Psoas muscle (tissue), 8 donors: ENCODE results near the gene NDUFV1. TPM values are rescaled to one million over a fixed set of nuclear protein-coding genes. Genes with fewer than 3 reads are reported as not detected.

ENCODE experiments used
- ATAC-seq, 4 donors: fragments of 200-7000 bp; cut with Tn5 transposase; one replicate each; pipeline ENCODE4 v1.9.1; 2020; ENCODE audit warnings: moderate library complexity in 3 of 4, mild to moderate bottlenecking in 2 of 4
- DNase-seq, 2 donors: peaks; one replicate each; pipeline ENCODE4 v3.0.0-alpha.2; 2020
- H3K27ac ChIP-seq: fragments of 200-600 bp; one replicate; pipeline ENCODE4 v1.8.0; 2022
- H3K27me3 ChIP-seq, 3 donors: fragments of 200-600 bp in 1 of 3; one replicate each; pipeline versions ENCODE4 v1.6.1 to v1.8.0; 2013 to 2022; ENCODE audit warnings: low read length in 2 of 3, mild to moderate bottlenecking in 2 of 3, moderate library complexity in 1 of 3; ENCODE audit not compliant: insufficient read depth in 3 of 3
- H3K36me3 ChIP-seq, 2 donors: fragments of 200-600 bp in 1 of 2; one replicate each; pipeline versions ENCODE4 v1.6.1 to v1.8.0; 2013 to 2022; ENCODE audit warnings: low read depth in 1 of 2, mild to moderate bottlenecking in 1 of 2, moderate library complexity in 1 of 2; ENCODE audit not compliant: insufficient read depth in 1 of 2
- H3K4me1 ChIP-seq: fragments of 200-600 bp; one replicate; pipeline ENCODE4 v1.8.0; 2022
- H3K4me3 ChIP-seq: fragments of 200-600 bp; one replicate; pipeline ENCODE4 v1.8.0; 2022; ENCODE audit warnings: mild to moderate bottlenecking
- H3K9me3 ChIP-seq: fragments of 200-600 bp; one replicate; pipeline ENCODE4 v1.8.0; 2022
- WGBS, 3 donors: extraction: QIAGEN DNeasy Blood & Tissue Kit; methylation state at CpG; one replicate each; pipeline versions ENCODE4 v1.1.6 to v1.1.7; 2013; 5-methylcytosine and 5-hydroxymethylcytosine counted together
- intact Hi-C, 2 donors: fragments of 100-400 bp; cut with DNase I; formaldehyde crosslinking; loops; one replicate each; pipeline versions ENCODE4 v1.11.0 to v1.14.2; 2022
- polyA plus RNA-seq, 3 donors: library from polyadenylated mRNA; stranded (reverse); fragments of 200-250 nt; gene quantifications; one replicate each; pipeline ENCODE4 v1.2.3, GENCODE V29; 2013
- total RNA-seq, 4 donors: library from RNA; stranded (reverse); fragmentation: NEBNext Ultra II Directional in 2 of 4; extraction: Animal tissue kit (Norgen Biotek cat#: 25700) in 2 of 4; gene quantifications; one replicate each; pipeline versions ENCODE4 v1.2.1 to v1.2.4, GENCODE V29; 2021 to 2023
- TF ChIP-seq, protein P1 (sequence below): fragments of 200-600 bp; IDR thresholded peaks from one replicate; pipeline ENCODE4 v1.8.0; 2022; ENCODE audit warnings: antibody characterized with exemption
- donor health status: healthy with polysubstance abuse.
- donor health status: DM: no; HTN: no; CAD: no; lungs with moderate emphysema.
- donor health status: Bipolar disorder and iron deficiency.
- donor health status: healthy.
- donor health status: DM: yes; HTN: yes; CAD: no.
- donor health status: DM: no; HTN: no; CAD: no.
- donor health status: DM: no; HTN: no; CAD: no.
- donor health status: DM: yes; HTN: yes; CAD: no.

NDUFV1 gene
- total and polyA plus RNA-seq, 7 donors = 248 to 413 (median 332) TPM

DNA sequence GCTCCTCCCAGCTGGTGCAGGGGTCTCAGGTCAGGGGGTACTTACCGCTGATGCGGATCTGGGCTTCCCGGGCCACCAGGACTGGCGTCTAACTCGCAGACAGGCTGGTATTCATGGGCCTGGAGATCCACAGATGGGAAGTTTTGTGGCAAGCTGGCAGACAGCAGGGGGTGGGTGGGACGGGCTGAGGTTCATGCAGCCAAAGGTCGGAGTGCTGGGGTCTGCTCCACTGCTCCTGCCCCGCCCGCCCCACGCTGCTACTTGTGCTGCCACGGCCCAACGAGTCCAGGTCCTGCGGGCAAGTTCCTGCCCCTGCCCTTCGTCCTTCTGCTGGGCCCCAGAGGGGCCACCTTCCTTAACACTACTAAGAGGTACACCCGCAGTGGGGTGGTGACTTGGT, 40.7 kb downstream of the NDUFV1 start:
- H3K4me1 ChIP-seq = no peaks in the 10 kb centered on the region
- WGBS, 3 donors = 58 to 70% (median 66%) methylated on average over 15 of the region's 15 CpGs
- TF ChIP-seq, protein P1, sequence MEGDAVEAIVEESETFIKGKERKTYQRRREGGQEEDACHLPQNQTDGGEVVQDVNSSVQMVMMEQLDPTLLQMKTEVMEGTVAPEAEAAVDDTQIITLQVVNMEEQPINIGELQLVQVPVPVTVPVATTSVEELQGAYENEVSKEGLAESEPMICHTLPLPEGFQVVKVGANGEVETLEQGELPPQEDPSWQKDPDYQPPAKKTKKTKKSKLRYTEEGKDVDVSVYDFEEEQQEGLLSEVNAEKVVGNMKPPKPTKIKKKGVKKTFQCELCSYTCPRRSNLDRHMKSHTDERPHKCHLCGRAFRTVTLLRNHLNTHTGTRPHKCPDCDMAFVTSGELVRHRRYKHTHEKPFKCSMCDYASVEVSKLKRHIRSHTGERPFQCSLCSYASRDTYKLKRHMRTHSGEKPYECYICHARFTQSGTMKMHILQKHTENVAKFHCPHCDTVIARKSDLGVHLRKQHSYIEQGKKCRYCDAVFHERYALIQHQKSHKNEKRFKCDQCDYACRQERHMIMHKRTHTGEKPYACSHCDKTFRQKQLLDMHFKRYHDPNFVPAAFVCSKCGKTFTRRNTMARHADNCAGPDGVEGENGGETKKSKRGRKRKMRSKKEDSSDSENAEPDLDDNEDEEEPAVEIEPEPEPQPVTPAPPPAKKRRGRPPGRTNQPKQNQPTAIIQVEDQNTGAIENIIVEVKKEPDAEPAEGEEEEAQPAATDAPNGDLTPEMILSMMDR = no peak
- no peak for ATAC-seq
- no peak for DNase-seq
- peaks cover 0 to 26% (median 6%) of the 10 kb centered on the region in 3 donors for H3K27me3 ChIP-seq
- H3K27ac ChIP-seq = no peak overlapping the region
- no peak overlapping the region for H3K4me3 ChIP-seq
- H3K36me3 ChIP-seq = no peaks in the 10 kb centered on the region
- H3K9me3 ChIP-seq = no peaks in the 10 kb centered on the region
- intact Hi-C loops = no loop called here

DNA sequence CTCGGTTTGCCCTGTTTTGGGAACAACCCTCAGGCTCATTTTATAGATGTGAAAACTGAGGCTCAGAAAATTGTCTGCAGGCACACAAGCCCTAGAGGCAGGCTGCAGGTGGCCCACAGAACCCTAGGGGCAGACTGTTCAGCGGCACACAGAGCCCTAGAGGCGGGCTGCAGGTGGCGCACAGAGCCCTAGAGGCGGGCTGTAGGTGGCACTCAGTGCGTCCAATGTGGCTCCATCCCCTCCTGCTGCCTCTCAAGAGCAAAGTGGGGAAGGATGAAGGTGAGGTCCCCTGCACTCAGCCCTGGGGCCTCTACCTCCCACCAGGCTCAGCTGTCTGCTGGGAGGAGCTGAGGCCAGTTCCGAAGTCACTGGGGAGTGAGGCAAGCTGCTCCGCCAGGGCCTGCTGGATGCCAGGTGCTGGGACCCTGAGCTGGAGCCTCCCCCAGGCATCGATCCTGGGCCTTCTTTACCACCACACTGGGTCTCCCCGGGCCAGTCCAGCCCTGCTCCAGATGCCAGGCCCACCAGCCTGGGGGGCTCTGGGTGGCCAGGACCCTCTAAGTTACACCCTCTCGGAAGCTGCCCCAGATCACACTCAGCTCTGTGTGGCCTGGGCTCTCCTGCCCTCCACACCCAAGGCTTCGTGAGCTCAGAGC, 41.5 kb downstream of the NDUFV1 start:
- no peaks in the 10 kb centered on the region for H3K9me3 ChIP-seq
- peaks cover 0 to 24% (median 6%) of the 10 kb centered on the region in 3 donors for H3K27me3 ChIP-seq
- H3K36me3 ChIP-seq = no peaks in the 10 kb centered on the region
- 56 to 72% (median 62%) methylated on average over 12 of the region's 12 CpGs for WGBS, 3 donors
- H3K4me1 ChIP-seq = no peaks in the 10 kb centered on the region
- DNase-seq = no peak
- intact Hi-C loops = no loop called here
- ATAC-seq = no peak
- no peak overlapping the region for H3K4me3 ChIP-seq
- H3K27ac ChIP-seq = no peak overlapping the region
- TF ChIP-seq, protein P1 = no peak

DNA sequence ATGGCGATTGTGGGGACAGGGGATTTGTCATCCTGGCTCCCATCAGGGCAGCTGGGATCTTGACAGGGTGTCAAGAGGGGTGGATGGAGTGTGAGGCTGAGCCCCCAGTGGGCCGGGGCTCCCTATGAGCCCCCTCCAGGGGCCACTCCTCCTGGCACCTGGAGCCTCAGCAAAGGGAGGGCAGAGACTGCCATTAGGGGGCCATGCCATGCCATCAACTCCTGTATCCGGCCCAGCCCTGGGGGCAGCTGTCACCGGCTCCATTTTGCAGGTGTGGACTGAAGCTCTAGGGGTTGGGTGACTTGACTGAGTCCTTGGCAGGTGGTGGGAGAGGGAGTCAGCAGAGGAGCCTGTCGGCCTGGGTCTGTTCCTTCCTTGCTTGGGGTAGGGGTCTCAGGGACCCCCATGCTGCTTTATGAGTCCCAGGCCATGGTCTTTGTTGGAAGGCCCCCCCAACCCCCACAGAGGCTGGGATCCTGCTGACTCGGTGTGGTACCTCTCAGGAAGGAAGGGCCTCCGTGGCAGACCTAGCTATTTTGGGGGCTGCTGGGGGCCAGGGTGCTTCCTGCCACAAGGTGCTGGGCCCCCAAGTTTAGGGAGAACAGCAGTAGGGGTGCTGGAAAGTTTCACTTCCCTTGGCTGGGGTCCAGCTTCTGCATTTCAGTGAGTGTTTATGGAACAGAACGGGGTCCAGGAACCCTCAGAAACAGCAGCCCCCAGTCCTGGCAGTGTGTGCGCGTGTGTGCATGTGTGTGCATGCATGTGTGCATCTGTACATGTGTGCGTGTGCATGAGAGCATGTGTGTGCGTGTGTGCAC, 42.3 kb downstream of the NDUFV1 start:
- DNase-seq (no peak), ATAC-seq (no peak)

DNA sequence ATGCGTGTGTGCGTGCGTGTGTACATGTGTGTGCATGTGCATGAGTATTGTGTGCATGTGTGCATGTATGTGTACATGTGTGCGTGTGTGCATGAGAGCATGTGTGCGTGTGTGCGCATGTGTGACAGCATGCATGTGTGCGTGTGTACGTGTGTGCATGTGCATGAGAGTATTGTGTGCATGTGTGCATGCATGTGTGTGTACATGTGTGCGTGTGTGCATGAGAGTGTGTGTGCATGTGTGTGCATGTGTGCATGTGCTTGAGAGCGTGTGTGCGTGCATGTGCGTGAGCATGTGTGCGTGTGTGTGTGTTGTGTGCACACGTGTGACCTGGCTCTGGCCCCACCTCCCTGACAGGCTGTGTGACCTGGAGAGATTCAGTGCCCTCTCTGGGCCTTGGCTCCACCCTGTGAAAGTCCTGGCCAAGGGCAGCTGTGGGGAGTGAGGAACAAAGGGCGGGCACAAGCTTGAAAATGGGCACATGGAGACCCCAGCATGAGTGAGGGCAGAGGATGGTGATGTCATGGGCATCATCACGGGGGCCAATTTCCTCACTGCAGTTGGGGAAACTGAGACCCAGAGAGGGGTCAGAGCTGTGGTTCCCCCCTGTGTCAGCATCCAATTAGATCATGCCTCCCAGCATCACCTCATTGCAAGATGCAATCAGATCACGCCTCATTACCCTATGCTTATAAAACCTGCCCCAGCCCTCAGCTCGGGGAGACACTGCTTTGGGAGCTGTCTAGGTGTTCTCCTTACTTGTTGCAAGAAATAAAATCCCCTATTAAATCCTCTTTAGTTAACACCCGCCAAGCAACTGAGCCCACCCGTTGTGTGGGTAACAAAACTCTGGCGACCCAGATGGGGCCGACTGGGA, 43.1 kb downstream of the NDUFV1 start:
- no peak for DNase-seq
- Histone ChIP-seq H3K36me3 (no peaks in the 10 kb centered on the region), H3K9me3 (no peaks in the 10 kb centered on the region), H3K27me3 (peaks cover 0 to 24% (median 6%) of the 10 kb centered on the region in 3 donors), H3K4me3 (peak overlapping the region; percentile 48), H3K4me1 (no peaks in the 10 kb centered on the region), H3K27ac (no peak overlapping the region)
- 75 to 80% (median 79%) methylated on average over 22 of the region's 22 CpGs for WGBS, 3 donors
- intact Hi-C loops = no loop called here
- TF ChIP-seq, protein P1 = no peak
- ATAC-seq = no peak

More for the DNA sequence above, 42.3 kb downstream of the NDUFV1 start:
- 69 to 73% (median 69%) methylated on average over 12 of the region's 12 CpGs for WGBS, 3 donors
- no peak overlapping the region for H3K4me3 ChIP-seq
- no peaks in the 10 kb centered on the region for H3K36me3 ChIP-seq
- no peaks in the 10 kb centered on the region for H3K4me1 ChIP-seq
- intact Hi-C loops = no loop called here
- H3K27me3 ChIP-seq = peaks cover 0 to 24% (median 6%) of the 10 kb centered on the region in 3 donors
- H3K27ac ChIP-seq = no peak overlapping the region
- TF ChIP-seq, protein P1 = no peak
- no peaks in the 10 kb centered on the region for H3K9me3 ChIP-seq
